Panc1 (cell line): Measurements from ENCODE around the gene GNB2.

Experiments used
- TF ChIP-seq, protein P1 (sequence below): fragments of 450-650 bp; IDR thresholded peaks from 2 replicates; pipeline ENCODE4 v1.5.1; 2017; ENCODE audit warnings: mild to moderate bottlenecking
- TF ChIP-seq, protein P2 (sequence below), 2 experiments: IDR thresholded peaks; 2 replicates each; pipeline ENCODE4 v1.6.1; 2011 to 2012; ENCODE audit warnings: low read depth in 2 of 2, control low read depth in 1 of 2, low read length in 1 of 2, mild to moderate bottlenecking in 1 of 2, moderate library complexity in 1 of 2; ENCODE audit not compliant: insufficient read depth in 1 of 2

DNA sequence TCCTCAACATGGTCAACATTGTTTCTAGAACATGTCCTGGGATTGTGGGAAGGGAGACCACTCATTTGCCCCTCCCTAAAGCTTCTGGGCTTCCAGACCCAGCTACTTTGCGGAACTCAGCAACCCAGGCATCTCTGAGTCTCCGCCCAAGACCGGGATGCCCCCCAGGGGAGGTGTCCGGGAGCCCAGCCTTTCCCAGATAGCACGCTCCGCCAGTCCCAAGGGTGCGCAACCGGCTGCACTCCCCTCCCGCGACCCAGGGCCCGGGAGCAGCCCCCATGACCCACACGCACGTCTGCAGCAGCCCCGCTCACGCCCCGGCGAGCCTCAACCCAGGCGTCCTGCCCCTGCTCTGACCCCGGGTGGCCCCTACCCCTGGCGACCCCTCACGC, 46.7 kb downstream of the GNB2 start, which contains the start of gene EPO:
- TF ChIP-seq, protein P1, sequence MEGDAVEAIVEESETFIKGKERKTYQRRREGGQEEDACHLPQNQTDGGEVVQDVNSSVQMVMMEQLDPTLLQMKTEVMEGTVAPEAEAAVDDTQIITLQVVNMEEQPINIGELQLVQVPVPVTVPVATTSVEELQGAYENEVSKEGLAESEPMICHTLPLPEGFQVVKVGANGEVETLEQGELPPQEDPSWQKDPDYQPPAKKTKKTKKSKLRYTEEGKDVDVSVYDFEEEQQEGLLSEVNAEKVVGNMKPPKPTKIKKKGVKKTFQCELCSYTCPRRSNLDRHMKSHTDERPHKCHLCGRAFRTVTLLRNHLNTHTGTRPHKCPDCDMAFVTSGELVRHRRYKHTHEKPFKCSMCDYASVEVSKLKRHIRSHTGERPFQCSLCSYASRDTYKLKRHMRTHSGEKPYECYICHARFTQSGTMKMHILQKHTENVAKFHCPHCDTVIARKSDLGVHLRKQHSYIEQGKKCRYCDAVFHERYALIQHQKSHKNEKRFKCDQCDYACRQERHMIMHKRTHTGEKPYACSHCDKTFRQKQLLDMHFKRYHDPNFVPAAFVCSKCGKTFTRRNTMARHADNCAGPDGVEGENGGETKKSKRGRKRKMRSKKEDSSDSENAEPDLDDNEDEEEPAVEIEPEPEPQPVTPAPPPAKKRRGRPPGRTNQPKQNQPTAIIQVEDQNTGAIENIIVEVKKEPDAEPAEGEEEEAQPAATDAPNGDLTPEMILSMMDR = no peak; the same call in 1 of the 2 replicates
- TF ChIP-seq, protein P2, sequence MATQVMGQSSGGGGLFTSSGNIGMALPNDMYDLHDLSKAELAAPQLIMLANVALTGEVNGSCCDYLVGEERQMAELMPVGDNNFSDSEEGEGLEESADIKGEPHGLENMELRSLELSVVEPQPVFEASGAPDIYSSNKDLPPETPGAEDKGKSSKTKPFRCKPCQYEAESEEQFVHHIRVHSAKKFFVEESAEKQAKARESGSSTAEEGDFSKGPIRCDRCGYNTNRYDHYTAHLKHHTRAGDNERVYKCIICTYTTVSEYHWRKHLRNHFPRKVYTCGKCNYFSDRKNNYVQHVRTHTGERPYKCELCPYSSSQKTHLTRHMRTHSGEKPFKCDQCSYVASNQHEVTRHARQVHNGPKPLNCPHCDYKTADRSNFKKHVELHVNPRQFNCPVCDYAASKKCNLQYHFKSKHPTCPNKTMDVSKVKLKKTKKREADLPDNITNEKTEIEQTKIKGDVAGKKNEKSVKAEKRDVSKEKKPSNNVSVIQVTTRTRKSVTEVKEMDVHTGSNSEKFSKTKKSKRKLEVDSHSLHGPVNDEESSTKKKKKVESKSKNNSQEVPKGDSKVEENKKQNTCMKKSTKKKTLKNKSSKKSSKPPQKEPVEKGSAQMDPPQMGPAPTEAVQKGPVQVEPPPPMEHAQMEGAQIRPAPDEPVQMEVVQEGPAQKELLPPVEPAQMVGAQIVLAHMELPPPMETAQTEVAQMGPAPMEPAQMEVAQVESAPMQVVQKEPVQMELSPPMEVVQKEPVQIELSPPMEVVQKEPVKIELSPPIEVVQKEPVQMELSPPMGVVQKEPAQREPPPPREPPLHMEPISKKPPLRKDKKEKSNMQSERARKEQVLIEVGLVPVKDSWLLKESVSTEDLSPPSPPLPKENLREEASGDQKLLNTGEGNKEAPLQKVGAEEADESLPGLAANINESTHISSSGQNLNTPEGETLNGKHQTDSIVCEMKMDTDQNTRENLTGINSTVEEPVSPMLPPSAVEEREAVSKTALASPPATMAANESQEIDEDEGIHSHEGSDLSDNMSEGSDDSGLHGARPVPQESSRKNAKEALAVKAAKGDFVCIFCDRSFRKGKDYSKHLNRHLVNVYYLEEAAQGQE (IDR thresholded peaks at IDR 0.05; ENCODE audit: insufficient read depth in 1 of 2, low read depth in 2 of 2, low read length in 1 of 2) = no peak
